Measurements from ENCODE around the gene WDR70. TPM values are rescaled to one million over a fixed set of nuclear protein-coding genes. Genes with fewer than 3 reads are reported as not detected.

WDR70 gene
- total and polyA plus RNA-seq, 4 donors: 4.0 to 17.7 (median 14.5) TPM

- TF ChIP-seq CTCF (IDR thresholded peaks at IDR 0.05; ENCODE audit: low read depth, low read length, missing input control) (no peak), ATF3 (IDR thresholded peaks at IDR 0.05) (no peak)
These were observed 116.7 kb downstream of the WDR70 start (continued) for GRCh38 chr5:37495668-37496347.

GRCh38 chr5:37496902-37497445 lies 117.9 kb downstream of the WDR70 start:
- no peak overlapping the region for H3K27ac ChIP-seq (ENCODE audit: low read depth in 1 of 2, low read length in 2 of 2)

More at GRCh38 chr5:37496902-37497445, 117.9 kb downstream of the WDR70 start:
- H3K9ac ChIP-seq (ENCODE audit: low read depth in 1 of 2, low read length in 2 of 2): no peak overlapping the region
- H3K4me3 ChIP-seq (ENCODE audit: low read depth in 1 of 3, low read length in 3 of 3): no peak overlapping the region
- H3K9me3 ChIP-seq (ENCODE audit: control insufficient read depth in 4 of 4, low read length in 3 of 4): no peaks in the 10 kb centered on the region
- WGBS: 90% methylated on average over 3 of the region's 3 CpGs
- no peak for DNase-seq (ENCODE audit: low spot score)
- H3K4me1 ChIP-seq (ENCODE audit: control insufficient read depth in 4 of 4, insufficient read depth in 4 of 4, low read length in 3 of 4): no peaks in the 10 kb centered on the region
- TF ChIP-seq RAD21 (IDR thresholded peaks at IDR 0.05) (no peak), RXRA (IDR thresholded peaks at IDR 0.05) (no peak), EGR1 (IDR thresholded peaks at IDR 0.05; ENCODE audit: low read depth in 2 of 2) (no peak), FOXA1 (IDR thresholded peaks at IDR 0.05) (no peak), CTCF (IDR thresholded peaks at IDR 0.05; ENCODE audit: low read depth, low read length, missing input control) (no peak), YY1 (IDR thresholded peaks at IDR 0.05) (no peak), GABPA (IDR thresholded peaks at IDR 0.05 in 1 of 2, conservative IDR thresholded peaks at IDR 0.05 in 1 of 2) (no peak), TAF1 (conservative IDR thresholded peaks at IDR 0.05) (no peak), NR2F2 (IDR thresholded peaks at IDR 0.05) (no peak), JUND (IDR thresholded peaks at IDR 0.05) (no peak), SP1 (IDR thresholded peaks at IDR 0.05) (no peak)
- TF ChIP-seq, protein P1, sequence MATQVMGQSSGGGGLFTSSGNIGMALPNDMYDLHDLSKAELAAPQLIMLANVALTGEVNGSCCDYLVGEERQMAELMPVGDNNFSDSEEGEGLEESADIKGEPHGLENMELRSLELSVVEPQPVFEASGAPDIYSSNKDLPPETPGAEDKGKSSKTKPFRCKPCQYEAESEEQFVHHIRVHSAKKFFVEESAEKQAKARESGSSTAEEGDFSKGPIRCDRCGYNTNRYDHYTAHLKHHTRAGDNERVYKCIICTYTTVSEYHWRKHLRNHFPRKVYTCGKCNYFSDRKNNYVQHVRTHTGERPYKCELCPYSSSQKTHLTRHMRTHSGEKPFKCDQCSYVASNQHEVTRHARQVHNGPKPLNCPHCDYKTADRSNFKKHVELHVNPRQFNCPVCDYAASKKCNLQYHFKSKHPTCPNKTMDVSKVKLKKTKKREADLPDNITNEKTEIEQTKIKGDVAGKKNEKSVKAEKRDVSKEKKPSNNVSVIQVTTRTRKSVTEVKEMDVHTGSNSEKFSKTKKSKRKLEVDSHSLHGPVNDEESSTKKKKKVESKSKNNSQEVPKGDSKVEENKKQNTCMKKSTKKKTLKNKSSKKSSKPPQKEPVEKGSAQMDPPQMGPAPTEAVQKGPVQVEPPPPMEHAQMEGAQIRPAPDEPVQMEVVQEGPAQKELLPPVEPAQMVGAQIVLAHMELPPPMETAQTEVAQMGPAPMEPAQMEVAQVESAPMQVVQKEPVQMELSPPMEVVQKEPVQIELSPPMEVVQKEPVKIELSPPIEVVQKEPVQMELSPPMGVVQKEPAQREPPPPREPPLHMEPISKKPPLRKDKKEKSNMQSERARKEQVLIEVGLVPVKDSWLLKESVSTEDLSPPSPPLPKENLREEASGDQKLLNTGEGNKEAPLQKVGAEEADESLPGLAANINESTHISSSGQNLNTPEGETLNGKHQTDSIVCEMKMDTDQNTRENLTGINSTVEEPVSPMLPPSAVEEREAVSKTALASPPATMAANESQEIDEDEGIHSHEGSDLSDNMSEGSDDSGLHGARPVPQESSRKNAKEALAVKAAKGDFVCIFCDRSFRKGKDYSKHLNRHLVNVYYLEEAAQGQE (IDR thresholded peaks at IDR 0.05): no peak
- no peaks in the 10 kb centered on the region for H3K27me3 ChIP-seq (ENCODE audit: control insufficient read depth in 4 of 4, insufficient read depth in 4 of 4, low read length in 3 of 4)
- peaks cover 0 to 5% (median under 1%) of the 10 kb centered on the region in 4 donors for H3K36me3 ChIP-seq (ENCODE audit: control insufficient read depth in 4 of 4, insufficient read depth in 3 of 4, low read depth in 1 of 4, low read length in 3 of 4)

Data from liver (tissue), 9 donors.